Measurements from ENCODE around the gene OASL. TPM values are rescaled to one million over a fixed set of nuclear protein-coding genes. Genes with fewer than 3 reads are reported as not detected.
A peak's percentile ranks its signal among the peaks of the same experiment; 100 is the strongest.

The OASL gene
- total RNA-seq, 4 donors from 2014 or later = 0.20 to 0.44 TPM; not detected in 2

- H3K27ac ChIP-seq = no peak overlapping the region
- no peak for DNase-seq (ENCODE audit: low spot score in 2 of 2)
- H3K36me3 ChIP-seq = no peaks in the 10 kb centered on the region
- no peak overlapping the region for H3K4me3 ChIP-seq
- H3K27me3 ChIP-seq = no peaks in the 10 kb centered on the region
- H3K4me1 ChIP-seq = peaks cover 0 to 15% (median 5%) of the 10 kb centered on the region in 4 donors
- 85 to 89% methylated on average over 2 of the region's 2 CpGs for WGBS, 2 donors
- no peaks in the 10 kb centered on the region for H3K9me3 ChIP-seq
- TF ChIP-seq EP300 (IDR thresholded peaks at IDR 0.05) (no peak), CTCF (IDR thresholded peaks at IDR 0.05) (no peak), POLR2A (IDR thresholded peaks at IDR 0.05) (no peak)
Observed at GRCh38 chr12:121018860-121019617, 20.0 kb downstream of the OASL start.

- Histone ChIP-seq H3K4me3 (no peak overlapping the region), H3K36me3 (peaks cover 0 to 6% (median 0%) of the 10 kb centered on the region in 3 donors), H3K27me3 (no peaks in the 10 kb centered on the region), H3K27ac (no peak overlapping the region), H3K4me1 (peaks cover 0 to 15% (median 5%) of the 10 kb centered on the region in 4 donors), H3K9me3 (no peaks in the 10 kb centered on the region)
- DNase-seq (ENCODE audit: low spot score in 2 of 2) = no peak
- WGBS, 2 donors = 86 to 94% methylated on average over 15 of the region's 15 CpGs
- TF ChIP-seq EP300 (IDR thresholded peaks at IDR 0.05) (no peak), CTCF (IDR thresholded peaks at IDR 0.05) (no peak), POLR2A (IDR thresholded peaks at IDR 0.05) (no peak)
Observed at GRCh38 chr12:121017966-121018491, 21.0 kb downstream of the OASL start.

- TF ChIP-seq POLR2A (IDR thresholded peaks at IDR 0.05) (peak in 1 of 2 donors; percentile 39), CTCF (IDR thresholded peaks at IDR 0.05) (no peak), EP300 (IDR thresholded peaks at IDR 0.05) (peak; percentile 66 to 91)
- peak within 1 kb of the TSS; percentile 70 to 88 (median 78) for H3K27ac ChIP-seq
- peaks cover 0 to 15% (median 5%) of the 10 kb centered on the region in 4 donors for H3K4me1 ChIP-seq
- H3K9me3 ChIP-seq = no peaks in the 10 kb centered on the region
- whole genome bisulfite sequencing, 2 donors = 1% methylated on average over 28 to 34 of the region's 34 CpGs
- peak; percentile 85 to 96 for DNase-seq (ENCODE audit: low spot score in 2 of 2)
- H3K4me3 ChIP-seq = peak within 1 kb of the TSS; percentile 70 to 96 (median 86)
- H3K27me3 ChIP-seq = no peaks in the 10 kb centered on the region
- H3K36me3 ChIP-seq = peaks cover 0 to 21% (median 0%) of the 10 kb centered on the region in 3 donors
Observed at GRCh38 chr12:121015825-121016766, 22.9 kb downstream of the OASL start, which contains the start of gene C12orf43. Gene C12orf43, minus strand, starts transcription at chr12:121016487. Its CDS starts 13 bp downstream, at chr12:121016474.

- WGBS, 2 donors = 77 to 78% methylated on average over 3 of the region's 3 CpGs
- TF ChIP-seq EP300 (IDR thresholded peaks at IDR 0.05) = no peak
- TF ChIP-seq CTCF (IDR thresholded peaks at IDR 0.05) = no peak
- TF ChIP-seq POLR2A (IDR thresholded peaks at IDR 0.05) = no peak
Observed at GRCh38 chr12:121013715-121014114, 25.3 kb downstream of the OASL start.

More at GRCh38 chr12:121013715-121014114, 25.3 kb downstream of the OASL start:
- Histone ChIP-seq H3K36me3 (peaks cover 0 to 44% (median 13%) of the 10 kb centered on the region in 3 donors), H3K4me1 (peaks cover 0 to 15% (median 5%) of the 10 kb centered on the region in 4 donors), H3K27ac (no peak overlapping the region), H3K27me3 (no peaks in the 10 kb centered on the region), H3K4me3 (no peak overlapping the region), H3K9me3 (no peaks in the 10 kb centered on the region)
- DNase-seq (ENCODE audit: low spot score in 2 of 2) = no peak

Measured in tibial nerve (tissue), 4 donors.